ENCODE data around the gene TOR2A.
A peak's percentile ranks its signal among the peaks of the same experiment; 100 is the strongest.
"Not testable (repeated sequence)": the region's sequence is repeated elsewhere in the genome, so short reads cannot be mapped to it uniquely, and the experiment has no call there.

TOR2A gene

DNA sequence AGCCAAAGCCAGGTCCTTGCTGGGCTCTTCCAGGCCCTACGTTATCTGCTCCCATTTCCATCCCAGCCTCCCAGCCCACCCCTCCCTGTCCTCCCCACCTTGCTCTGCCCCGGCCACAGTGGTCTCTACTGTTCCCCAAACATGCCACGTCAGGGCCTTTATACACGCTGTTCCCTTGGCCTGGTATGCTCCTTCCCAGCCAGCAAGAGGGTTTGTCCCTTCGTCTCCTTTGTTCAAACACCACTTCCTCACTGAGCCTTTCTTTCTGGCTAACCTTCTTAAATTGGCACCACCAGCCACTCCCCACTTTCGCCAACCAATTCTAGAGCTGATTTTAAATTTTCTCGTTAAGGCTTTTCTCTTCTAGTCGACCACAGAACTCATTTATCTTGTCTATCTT is 33.6 kb upstream of the TOR2A start:
- DNase-seq = no peak

DNA sequence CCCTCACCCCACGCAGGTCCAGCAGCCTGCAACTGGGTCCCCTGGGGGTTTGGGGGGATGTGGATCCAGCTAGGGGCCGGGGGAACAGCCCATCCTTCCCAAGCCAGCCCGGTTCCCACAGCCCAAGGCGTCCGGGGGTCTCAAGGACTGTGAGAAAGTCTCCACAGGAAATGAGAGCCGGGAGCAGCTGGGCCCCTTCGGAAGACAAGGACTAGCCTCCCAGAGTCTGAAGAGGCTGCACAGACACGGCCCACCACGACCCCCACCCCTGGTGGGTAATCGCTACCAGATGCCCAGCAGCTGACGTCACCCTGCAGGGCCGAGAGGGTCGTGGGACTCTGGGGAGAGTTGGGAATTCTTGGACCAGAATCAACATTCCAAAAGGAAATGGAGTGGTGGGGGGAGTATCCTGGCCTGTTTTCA is 32.8 kb upstream of the TOR2A start:
- no peak for DNase-seq

DNA sequence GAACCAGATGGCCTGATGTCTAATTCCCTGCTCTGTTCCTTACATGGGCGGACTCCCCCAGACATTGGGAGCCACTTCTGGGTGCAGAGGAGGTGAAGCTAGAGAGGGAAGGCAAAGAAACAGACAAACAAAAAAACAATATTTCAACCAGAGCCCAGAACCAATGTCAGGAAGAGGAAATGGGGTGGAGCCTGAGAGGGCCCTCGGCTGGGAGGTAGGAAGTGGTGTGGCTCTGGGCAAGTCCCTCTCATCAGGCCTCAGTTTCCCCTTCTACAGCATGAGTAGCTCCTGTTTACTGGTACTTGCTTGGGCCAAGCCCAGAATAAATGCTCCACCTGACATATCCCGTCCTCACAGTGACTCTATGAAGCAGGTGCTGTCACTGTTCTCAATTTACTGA is 32.3 kb upstream of the TOR2A start:
- DNase-seq = no peak

DNA sequence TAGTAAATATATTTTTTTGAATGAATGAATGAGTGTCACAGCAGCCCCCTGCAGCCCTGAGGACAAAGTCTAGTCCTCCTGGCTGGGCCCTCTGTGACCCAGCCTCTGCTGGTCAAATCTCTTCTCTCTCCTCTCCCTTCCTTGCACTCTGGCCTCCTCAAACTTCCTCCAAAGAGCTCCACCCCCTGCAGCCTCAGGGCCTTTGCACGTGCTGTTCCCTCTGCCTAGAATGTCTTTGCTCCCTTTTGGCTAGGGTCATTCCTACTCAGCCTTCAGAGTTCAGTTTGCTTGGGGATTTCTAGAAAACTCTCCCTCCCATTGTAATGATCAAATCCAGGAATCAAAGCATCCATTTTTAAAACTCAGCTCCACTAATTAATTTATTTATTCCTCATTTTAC is 30.3 kb upstream of the TOR2A start:
- DNase-seq = no peak

DNA sequence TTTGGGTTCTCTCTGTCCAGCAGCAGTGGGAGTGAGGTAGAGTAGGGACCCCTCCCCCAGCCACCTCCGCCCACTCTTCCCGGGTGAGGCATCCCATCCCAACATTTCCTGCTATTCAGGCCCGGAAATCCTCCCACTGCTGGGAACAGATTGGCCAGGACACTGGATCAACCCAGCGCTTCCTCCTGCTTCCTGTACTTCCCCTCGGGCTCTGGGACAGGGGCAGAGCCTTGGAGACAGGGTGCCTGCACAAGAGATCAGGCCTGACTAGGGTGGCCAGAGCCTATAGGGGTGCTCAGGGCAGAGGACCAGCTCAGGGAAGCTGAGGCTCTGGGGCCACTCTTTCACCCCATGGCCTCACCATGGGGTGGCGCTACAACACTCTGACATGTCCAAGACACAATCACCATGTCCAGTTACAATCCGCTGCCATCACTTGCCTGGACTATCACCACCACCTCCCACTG is 28.9 kb upstream of the TOR2A start:
- peak; percentile 40 for DNase-seq

DNA sequence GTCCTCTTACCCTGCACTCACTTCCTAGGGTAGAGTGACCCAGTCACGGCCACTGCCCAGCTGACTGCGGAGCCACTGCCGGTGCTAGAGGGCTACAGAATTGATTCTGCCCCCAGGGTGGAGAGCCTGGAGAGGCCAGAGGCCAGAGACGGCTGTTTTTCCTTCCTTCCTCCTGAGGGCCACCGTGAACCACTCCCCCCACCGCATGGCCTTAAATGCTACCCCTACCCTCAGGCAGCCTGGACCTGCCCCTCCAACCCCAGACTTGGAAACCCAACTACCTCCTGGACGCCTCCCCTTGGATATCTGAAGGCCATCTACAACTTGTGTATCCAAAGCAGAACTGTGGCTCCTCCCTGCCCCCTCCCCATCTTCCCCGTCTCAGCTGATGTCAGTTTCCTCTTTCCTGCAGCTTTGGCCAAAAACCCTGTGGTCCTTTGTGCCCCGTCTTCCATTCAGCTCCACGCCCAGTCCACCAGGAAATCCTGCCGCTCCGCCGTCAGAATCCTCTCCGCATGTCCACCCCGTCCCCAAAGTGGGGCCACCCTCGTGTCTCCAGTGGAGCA is 27.1 kb upstream of the TOR2A start:
- DNase-seq = no peak

DNA sequence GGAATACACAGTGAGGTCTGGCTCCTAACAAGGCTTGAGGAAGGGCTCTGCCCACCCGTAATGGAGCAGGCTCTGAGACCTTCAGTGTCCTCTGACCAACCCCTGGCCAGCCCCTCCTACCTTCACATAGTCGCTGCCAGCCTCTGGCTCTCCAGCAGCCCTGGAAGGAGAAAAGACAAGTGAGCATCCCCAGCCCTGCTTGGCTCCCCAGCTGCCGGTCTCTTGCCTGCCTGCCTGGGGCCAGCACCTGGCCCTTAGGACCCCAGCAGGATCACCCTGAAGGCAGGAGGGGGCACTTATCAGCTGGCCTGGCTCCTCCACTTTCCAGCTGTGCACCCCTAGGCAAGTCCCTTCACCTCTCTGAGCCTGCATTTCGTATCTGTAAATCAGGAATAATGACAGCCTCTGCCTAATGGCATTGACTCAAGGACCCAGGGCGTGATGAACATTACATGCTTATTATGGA is 26.4 kb upstream of the TOR2A start:
- DNase-seq = no peak

DNA sequence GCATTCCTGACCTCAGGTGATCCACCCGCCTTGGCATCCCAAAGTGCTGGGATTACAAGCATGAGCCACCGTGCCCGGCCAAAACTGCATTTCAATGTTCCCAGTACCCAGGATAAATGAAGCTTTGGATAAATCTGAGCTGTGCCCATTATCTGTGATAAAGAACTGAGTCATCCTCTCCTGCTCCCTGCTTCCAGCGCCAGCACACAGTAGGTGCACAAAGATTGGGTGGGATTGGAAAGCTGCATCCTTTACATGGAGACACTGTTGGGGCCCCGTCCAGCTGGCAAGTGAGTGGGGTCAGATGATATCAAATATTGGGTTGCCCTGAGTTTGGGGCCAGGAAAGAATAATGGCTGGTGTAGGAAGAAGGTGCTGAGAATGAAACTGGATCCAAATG is 26.0 kb upstream of the TOR2A start:
- DNase-seq = no peak

DNA sequence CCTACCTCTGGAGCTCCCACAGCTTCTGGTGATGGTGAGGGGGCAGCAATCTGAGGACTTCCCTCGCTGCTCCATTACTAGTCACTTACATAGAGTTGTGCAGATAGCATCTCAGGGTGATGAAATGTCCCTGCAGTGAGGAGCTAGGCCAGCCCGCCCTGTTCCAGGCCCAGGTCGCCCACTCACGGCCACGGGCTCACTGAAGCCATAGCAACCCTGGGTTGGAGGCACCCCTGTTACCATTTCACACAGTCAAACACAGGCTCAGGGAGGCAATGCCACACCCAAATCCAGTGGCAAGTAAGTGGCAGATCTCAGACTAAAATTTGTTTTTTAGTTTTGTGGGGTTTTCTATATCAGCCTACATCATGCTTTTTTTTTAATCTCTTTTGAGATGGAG is 23.7 kb upstream of the TOR2A start:
- no peak for DNase-seq

DNA sequence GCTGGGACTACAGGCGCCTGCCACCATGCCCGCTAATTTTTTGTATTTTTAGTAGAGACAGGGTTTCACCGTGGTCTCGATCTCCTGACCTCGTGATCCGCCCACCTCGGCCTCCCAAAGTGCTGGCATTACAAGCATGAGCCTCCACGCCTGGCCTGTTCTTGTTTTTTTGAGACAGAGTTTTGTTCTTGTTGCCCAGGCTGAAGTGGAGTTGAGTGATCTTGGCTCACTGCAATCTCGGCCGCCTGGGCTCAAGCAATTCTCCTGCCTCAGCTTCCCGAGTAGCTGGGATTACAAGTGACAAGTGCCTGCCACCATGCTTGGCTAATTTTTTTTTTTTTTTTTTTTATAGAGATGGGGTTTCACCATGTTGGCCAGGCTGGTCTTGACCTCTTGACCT is 21.7 kb upstream of the TOR2A start:
- not testable (repeated sequence) for DNase-seq

DNA sequence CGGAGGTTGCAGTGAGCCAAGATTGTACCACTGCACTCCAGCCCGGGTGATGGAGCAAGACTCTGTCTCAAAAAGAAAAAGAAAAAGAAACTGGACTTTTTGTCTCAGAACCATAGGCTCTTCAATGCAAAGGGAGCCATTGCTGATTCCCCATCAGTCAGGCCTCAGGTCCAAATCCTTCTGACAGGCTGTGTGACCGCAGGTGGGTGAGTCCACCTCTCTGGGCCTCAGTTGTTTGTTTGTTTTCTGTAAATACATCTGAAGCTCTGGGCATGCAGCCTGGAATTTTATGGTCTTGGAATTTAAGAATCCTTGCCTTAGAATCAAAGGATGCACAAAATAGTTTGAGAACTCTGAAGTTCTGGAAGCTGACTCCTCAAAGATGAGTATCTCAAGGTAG is 21.1 kb upstream of the TOR2A start:
- no peak for DNase-seq

DNA sequence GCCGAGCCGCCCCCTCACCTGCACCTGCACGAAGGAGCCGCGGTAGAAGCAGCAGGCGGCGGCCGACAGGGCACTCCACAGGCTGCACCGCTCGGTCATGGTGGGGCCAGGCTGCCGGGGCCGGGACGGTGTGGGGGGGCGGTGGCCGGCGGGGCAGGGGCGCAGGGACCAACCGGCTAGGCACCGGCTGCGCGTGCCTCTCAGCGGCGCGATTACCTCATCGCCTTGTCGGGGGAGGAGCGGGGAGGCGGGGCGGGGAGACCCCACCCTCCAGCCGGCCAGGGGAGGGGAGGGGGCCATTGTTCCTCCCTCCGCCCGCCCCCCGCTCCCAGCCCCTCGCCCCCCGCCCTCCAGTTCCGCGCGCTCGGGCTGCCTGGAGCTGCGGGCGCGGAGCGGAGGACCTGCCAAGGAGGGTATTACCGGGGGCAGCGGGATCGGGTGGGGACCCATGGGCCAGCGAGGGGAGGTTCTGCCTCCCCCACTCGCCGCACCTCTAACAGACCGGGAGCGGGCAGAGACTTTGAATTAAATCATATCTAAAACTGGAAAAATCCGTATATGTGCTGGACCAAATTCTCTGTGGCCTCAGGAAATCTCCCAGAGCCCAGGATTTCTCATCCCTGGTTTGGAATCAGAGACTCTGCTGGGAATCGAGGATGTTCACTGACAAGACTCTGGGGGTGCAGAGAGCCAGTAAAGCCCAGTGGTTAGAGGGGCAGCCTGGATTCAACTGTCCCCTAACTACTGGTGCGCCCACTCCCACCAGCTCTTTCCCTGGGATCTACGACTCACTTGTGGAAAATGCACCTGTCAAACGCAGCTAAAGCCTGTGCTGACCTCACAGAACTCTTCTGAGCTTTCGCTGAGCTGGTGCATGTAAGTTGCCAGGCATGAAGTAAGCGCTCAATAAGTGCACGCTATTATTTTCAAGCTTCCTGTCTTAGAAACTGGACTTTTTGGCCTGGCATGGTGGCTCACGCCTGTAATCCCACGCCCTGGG is 20.3 kb upstream of the TOR2A start:
- DNase-seq = no peak

DNA sequence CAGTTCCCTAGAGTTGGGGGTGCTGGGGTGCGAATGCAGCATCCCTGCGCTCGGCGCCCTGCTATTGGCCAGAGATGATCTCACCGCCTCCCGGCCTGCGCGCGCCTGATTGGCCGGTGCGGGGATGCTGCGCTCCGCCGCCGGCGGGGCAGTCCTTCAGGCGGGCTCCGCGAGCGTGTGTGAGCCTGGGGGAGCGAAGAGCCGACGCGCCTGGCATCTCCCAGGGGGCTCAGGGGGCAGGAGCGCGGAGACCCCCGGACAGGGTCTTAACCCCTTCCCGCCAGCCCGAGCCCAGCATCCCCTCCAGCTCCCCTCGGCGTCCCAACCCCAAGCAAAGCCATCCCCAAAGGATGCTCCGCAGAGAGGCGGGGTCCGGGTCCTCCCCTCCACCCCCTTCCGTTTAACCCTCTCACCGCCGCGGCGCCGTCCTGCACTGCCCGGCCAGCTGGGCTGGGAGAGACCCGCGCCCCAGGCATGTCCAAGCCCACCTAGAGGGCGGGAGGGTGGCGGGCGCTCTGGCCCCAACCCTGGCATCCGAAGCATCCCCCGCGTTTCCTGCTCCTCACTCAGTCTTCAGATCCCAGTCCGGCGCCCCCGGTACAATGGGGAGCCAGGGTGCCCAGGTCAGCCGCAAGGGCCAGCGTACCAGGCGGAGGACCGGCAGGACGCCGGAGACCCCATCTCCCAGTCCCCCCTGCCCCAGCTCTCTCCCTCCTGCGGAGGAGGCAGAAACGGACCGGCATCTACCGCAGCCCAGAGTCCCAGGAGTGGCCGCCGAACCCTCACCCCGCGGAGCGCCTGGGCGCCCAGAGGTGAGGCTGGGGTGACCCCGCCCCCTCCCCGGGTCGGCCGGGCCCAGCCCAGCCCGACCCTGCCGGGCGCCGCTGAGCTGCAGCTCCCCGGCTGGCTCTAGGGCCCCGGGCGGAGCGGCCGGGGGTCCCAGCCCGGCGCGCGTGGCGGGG is 19.3 kb upstream of the TOR2A start:
- no peak for DNase-seq

DNA sequence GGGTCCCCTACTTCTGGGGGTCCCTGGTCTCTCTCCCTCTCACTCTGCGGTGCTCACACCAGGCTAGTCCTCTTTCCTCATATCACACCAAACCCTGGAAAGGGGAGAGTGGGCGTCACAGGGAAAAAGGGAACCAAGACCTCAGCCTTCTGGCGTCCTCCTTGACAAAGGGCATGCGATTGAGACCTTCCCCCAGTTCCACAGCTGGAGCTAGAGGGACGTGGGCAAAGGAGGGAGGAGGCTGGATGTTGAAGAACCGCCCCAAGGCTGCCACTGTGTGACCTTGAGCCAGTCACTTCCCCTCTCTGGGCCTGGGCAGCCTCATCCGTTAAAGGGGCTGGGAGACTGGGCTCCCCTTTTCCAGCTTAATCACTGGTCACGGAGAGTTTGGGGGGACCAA is 18.5 kb upstream of the TOR2A start:
- DNase-seq = no peak

DNA sequence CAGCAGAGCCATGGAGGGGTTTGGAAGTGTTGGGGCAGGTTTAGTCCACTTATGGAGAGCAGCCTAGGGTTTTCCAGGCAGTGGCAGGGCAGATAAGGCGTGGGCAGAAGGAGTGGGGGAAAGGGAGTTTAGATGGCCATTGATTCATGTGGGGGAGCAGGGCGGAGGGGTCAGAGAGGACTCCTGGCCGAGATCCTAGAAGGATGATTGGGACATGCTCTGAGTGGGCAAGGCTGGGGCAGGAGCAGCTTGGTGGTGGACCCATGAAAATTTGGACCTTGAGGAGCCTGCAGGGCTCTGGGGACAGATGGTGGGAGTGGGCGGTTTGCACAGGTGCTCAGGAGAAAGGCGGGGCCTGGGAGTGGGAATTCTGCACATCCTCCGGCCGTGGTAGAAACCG is 18.1 kb upstream of the TOR2A start:
- DNase-seq = no peak

DNA sequence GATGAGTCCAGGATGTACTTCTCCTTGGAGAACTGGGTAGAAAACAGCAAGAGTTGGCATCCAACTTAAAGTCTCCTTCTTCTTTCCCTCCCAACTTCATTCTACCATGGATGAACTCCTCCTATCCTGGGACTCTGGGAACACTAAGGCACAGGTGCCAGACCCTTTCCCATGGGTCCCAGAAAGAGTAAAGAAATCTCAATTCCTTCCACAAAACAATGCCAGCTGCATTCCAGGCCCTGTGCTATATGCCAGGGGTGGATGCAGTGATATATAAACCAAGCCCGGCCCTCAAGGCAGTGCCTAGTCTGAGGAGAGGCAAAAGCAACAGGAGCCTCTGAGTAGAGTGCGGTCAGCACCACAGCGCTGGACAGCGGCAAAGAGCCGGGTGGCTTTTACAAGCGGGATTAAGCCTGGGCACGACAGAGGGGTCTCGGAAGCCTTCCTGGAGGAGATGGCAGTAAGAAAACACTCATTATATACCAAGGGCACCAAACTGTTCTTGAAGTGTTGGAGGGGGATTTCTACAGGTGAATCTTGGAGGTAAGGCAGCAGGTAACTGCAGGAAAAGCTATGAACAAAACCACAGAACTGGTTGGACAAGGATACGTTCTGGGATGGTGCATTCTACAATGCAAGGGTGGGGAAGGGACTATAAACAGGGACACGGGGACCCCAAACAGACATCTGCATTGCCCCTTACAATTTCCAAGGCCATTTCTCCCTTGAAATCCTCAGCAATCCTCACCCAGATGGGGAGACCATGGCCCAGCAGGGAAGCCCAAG is 16.4 kb upstream of the TOR2A start:
- no peak for DNase-seq

DNA sequence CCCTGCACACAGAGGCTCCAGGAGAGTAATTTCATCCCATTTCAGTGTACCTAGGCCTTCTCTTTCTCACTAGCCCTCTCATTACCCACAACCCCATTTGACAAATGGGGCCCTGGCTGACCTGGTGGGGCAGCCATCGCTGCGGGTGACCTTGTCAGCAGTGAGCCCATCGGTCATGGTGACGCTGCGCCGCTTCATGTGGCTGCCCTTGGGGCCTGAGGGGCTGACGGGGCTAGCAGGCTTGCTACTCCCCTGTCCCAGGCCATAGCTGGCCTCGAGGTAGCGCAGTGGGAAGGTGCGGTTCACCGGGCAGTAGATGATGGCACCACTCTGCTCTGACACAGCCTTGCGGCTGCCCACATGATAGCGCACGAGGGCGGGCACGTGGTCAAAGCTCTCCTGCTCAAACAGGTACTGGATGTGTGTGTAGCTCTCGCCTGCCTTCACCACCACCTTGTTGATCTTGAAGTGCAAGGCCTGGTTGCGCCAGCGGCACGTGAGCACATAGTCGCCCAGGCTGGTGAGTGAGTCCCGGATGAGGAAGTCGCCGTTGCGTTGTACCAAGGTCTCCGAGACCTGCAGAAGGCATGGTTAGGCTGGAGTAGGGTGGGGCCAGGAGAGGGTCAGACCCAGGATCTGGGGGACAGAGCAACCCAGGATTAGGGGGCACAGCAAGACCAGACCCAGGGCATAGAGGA is 14.1 kb upstream of the TOR2A start:
- no peak for DNase-seq

DNA sequence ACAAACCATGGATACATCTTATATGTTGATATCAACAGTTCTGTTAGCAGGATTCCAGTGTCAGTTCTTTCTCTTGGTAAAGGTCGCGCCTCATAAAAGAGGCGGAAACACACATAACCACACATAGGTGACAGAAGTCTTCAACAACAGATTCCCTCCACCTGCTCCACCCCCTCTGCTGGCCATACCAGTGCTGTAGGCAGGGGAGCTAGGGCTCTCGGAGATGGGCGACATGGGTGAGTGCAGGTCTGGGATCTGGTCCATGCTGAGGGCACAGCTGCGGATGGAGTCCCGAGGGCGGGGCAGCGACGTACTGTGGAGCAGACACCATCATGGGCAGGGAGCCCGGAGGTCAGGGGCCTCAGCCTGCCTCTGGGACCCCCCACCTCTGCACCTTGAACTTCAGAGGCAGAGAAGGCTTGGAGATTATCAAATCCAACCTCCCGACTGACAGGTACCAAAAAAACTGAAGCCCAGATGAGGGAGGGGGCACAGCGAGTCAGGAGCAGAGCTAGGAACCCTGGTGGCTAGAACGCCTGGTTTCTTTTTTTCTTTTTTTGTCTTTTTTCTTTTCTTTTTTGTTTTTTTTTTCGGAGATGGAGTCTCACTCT is 12.0 kb upstream of the TOR2A start:
- no peak for DNase-seq

DNA sequence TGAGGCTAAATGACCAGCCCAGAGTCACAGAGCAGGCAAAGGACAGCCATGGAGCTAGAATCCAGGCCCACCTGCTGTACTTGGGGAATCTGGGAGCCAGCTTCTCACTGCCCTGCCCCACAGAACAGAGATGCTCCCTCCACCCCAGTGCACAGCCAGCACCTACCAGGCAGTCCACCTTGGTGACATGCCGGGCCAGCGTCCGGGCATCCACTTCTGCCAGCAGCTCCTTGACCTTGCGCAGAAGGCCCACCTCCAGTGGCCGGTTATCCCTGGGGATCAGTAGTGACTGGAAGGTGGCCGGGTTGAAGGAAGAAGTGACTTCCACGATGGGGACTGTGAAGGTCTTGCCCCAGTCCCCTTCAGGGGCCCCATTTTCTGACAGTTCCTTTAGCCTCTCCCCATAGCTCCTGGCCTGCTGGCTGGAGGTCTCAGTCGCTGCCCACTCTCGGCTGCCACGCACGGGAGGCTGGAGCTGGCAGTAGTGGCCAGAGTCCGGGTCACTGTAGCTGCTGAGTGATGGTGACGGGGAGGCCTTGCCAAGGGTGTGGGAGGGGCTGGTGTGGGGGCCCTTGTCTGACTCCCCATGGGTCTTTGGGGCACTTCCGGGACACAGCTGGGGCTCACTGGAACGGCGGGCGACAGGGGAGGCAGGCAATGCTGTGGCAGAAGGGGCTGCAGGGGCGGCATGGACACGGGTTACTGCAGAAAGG is 9.5 kb upstream of the TOR2A start:
- no peak for DNase-seq

DNA sequence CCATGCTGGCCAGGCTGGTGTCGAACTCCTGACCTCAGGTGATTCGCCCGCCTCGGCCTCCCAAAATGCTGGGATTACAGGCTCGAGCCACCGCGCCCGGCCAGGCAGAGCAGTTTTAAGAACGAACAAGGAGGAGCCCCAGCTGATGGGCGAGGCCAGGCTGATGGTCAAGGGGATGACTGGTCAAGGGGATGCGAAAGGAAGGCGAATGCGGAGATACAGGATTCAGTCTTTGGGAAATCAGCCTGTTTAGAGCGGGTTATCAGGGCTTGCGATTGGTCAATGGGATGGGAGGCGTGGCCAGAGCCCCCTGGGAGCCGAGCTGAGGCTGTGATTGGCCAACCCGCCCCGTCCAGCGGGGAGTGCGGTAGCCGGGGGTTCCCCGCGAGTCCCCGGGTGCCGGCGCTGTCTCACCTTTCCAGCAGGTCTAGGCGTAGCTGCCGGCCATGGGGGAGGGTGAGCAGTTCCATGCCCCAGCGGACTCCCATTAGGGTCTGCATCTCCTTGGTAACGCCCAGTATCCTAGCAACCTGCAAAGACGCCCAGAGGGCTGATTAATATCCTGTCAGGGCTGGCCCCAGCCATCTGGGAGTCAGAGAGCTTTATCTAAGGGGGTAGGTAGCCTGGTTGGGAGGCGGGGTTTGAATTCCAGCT is 7.5 kb upstream of the TOR2A start:
- DNase-seq = no peak
